Cardiac muscle cell (in vitro differentiated cells and primary cell): ENCODE data around the gene AGPAT4. TPM values are rescaled to one million over a fixed set of nuclear protein-coding genes. Genes with fewer than 3 reads are reported as not detected.

Experiments used
- DNase-seq, 2 donors: peaks; one replicate each; pipeline versions ENCODE4 v3.0.0 to v3.0.0-alpha.2; 2010 to 2017; ENCODE audit warnings: low read depth in 1 of 2, low spot score in 1 of 2
- H3K27ac ChIP-seq: fragments of 200-600 bp; sonication (generic); 2 replicates; pipeline ENCODE4 v1.5.1; 2016
- H3K27me3 ChIP-seq: fragments of 200-600 bp; sonication (generic); 2 replicates; pipeline ENCODE4 v1.6.0; 2016; ENCODE audit warnings: control low read depth
- H3K36me3 ChIP-seq: fragments of 200-600 bp; sonication (generic); 2 replicates; pipeline ENCODE4 v1.5.1; 2016; ENCODE audit warnings: control low read depth
- H3K4me1 ChIP-seq: fragments of 200-600 bp; sonication (generic); 2 replicates; pipeline ENCODE4 v1.8.1; 2017; ENCODE audit warnings: low read depth, mild to moderate bottlenecking, mixed run types
- H3K4me3 ChIP-seq: fragments of 200-600 bp; sonication (generic); 2 replicates; pipeline ENCODE4 v1.5.1; 2016; ENCODE audit warnings: mild to moderate bottlenecking
- H3K9me3 ChIP-seq: fragments of 200-600 bp; sonication (generic); 2 replicates; pipeline ENCODE4 v1.5.1; 2017; ENCODE audit warnings: low read depth, mild to moderate bottlenecking, control low read depth
- CTCF ChIP-seq: IDR thresholded peaks from 2 replicates; pipeline ENCODE4 v1.5.1; 2012; ENCODE audit warnings: low read depth, mild to moderate bottlenecking, low read length
- polyA plus RNA-seq: library from polyadenylated mRNA; unstranded; fragments of >200 nt; fragmentation: Nextera tagmentation; extraction: Ambion mirVana; gene quantifications from 2 replicates; pipeline ENCODE4 v1.2.1, GENCODE V29; 2016
- total RNA-seq: library from RNA; depleted of rRNA; stranded (reverse); fragments of >200 nt; gene quantifications from 2 replicates; pipeline ENCODE4 v1.2.3, GENCODE V29; 2016

Gene AGPAT4
- total and polyA plus RNA-seq, 2 experiments from 2014 or later: 13.9 to 17.7 TPM

- Histone ChIP-seq H3K27me3 (no peaks in the 10 kb centered on the region), H3K4me3 (no peak overlapping the region), H3K4me1 (peaks cover 6% of the 10 kb centered on the region), H3K9me3 (no peaks in the 10 kb centered on the region), H3K36me3 (no peaks in the 10 kb centered on the region), H3K27ac (no peak overlapping the region)
- peak; percentile 6 to 27 for DNase-seq
- no peak for TF ChIP-seq CTCF
Observed at GRCh38 chr6:161292650-161293281, 18.9 kb upstream of the AGPAT4 start.

GRCh38 chr6:161292145-161292544 is 18.3 kb upstream of the AGPAT4 start:
- no peak overlapping the region for H3K4me3 ChIP-seq
- no peak for TF ChIP-seq CTCF

GRCh38 chr6:161290751-161291150 is 16.9 kb upstream of the AGPAT4 start:
- H3K9me3 ChIP-seq: no peaks in the 10 kb centered on the region
- DNase-seq: no peak
- H3K27me3 ChIP-seq: no peaks in the 10 kb centered on the region
- no peak overlapping the region for H3K27ac ChIP-seq
- H3K4me3 ChIP-seq: no peak overlapping the region
- TF ChIP-seq CTCF: no peak
- H3K4me1 ChIP-seq: peaks cover 6% of the 10 kb centered on the region
- no peaks in the 10 kb centered on the region for H3K36me3 ChIP-seq

More at GRCh38 chr6:161292145-161292544, 18.3 kb upstream of the AGPAT4 start:
- no peaks in the 10 kb centered on the region for H3K9me3 ChIP-seq
- H3K27ac ChIP-seq: no peak overlapping the region
- H3K27me3 ChIP-seq: no peaks in the 10 kb centered on the region
- peaks cover 6% of the 10 kb centered on the region for H3K4me1 ChIP-seq
- H3K36me3 ChIP-seq: no peaks in the 10 kb centered on the region
- DNase-seq: no peak

GRCh38 chr6:161284653-161285052 is 10.8 kb upstream of the AGPAT4 start:
- H3K27ac ChIP-seq: no peak overlapping the region
- H3K36me3 ChIP-seq: no peaks in the 10 kb centered on the region
- H3K9me3 ChIP-seq: no peaks in the 10 kb centered on the region
- no peak overlapping the region for H3K4me3 ChIP-seq
- no peaks in the 10 kb centered on the region for H3K27me3 ChIP-seq
- TF ChIP-seq CTCF: no peak
- H3K4me1 ChIP-seq: no peaks in the 10 kb centered on the region
- DNase-seq: no peak

GRCh38 chr6:161281092-161281491 is 7.2 kb upstream of the AGPAT4 start:
- no peak for DNase-seq
- Histone ChIP-seq H3K36me3 (no peaks in the 10 kb centered on the region), H3K27ac (no peak overlapping the region), H3K27me3 (no peaks in the 10 kb centered on the region), H3K4me1 (no peaks in the 10 kb centered on the region), H3K9me3 (no peaks in the 10 kb centered on the region), H3K4me3 (no peak overlapping the region)
- no peak for TF ChIP-seq CTCF
